HG03175 (cell line): Measurements from ENCODE around the gene RASGRF1.
"Not testable (repeated sequence)": the region's sequence is repeated elsewhere in the genome, so short reads cannot be mapped to it uniquely, and the experiment has no call there.

Experiments
- ATAC-seq: cut with Tn5 transposase; IDR thresholded peaks from one replicate; pipeline ENCODE4 v1.9.1; 2021; ENCODE audit warnings: mild to moderate bottlenecking, moderate library complexity; ENCODE audit not compliant: unreplicated experiment

RASGRF1 gene

GRCh38 chr15:79041601-79042168 is 48.9 kb downstream of the RASGRF1 start:
- no peak for ATAC-seq

- no peak for ATAC-seq
These were observed 52.7 kb downstream of the RASGRF1 start for GRCh38 chr15:79037848-79038247.

GRCh38 chr15:79036323-79036722 is 54.3 kb downstream of the RASGRF1 start:
- ATAC-seq = no peak

- ATAC-seq = no peak
These were observed 54.8 kb downstream of the RASGRF1 start for GRCh38 chr15:79035814-79036213.

GRCh38 chr15:79035111-79035601 is 55.4 kb downstream of the RASGRF1 start:
- ATAC-seq = peak; percentile 69

GRCh38 chr15:79034284-79034683 is 56.3 kb downstream of the RASGRF1 start:
- no peak for ATAC-seq

- no peak for ATAC-seq
These were observed 57.9 kb downstream of the RASGRF1 start for GRCh38 chr15:79032656-79033055.

GRCh38 chr15:79031821-79032220 is 58.8 kb downstream of the RASGRF1 start:
- ATAC-seq = no peak

GRCh38 chr15:79031201-79031600 is 59.4 kb downstream of the RASGRF1 start:
- no peak for ATAC-seq

GRCh38 chr15:79030470-79030869 is 60.1 kb downstream of the RASGRF1 start:
- no peak for ATAC-seq

GRCh38 chr15:79028411-79028964 is 62.1 kb downstream of the RASGRF1 start:
- ATAC-seq = no peak

GRCh38 chr15:79027532-79028410 is 62.8 kb downstream of the RASGRF1 start:
- ATAC-seq = no peak

GRCh38 chr15:79025802-79026201 is 64.8 kb downstream of the RASGRF1 start:
- no peak for ATAC-seq

GRCh38 chr15:79025201-79025600 is 65.4 kb downstream of the RASGRF1 start:
- ATAC-seq = no peak

GRCh38 chr15:79024493-79024892 is 66.1 kb downstream of the RASGRF1 start:
- ATAC-seq = not testable (repeated sequence)

- ATAC-seq = no peak
These were observed 66.7 kb downstream of the RASGRF1 start for GRCh38 chr15:79023918-79024317.

GRCh38 chr15:79023546-79023890 is 67.1 kb downstream of the RASGRF1 start:
- no peak for ATAC-seq

- ATAC-seq = no peak
These were observed 71.6 kb downstream of the RASGRF1 start for GRCh38 chr15:79018960-79019359.

- ATAC-seq = no peak
These were observed 72.6 kb downstream of the RASGRF1 start for GRCh38 chr15:79017953-79018352.

GRCh38 chr15:79016527-79017170 is 73.9 kb downstream of the RASGRF1 start:
- ATAC-seq = no peak

- peak; percentile 57 for ATAC-seq
These were observed 75.2 kb downstream of the RASGRF1 start for GRCh38 chr15:79015416-79015815.
